Right ventricle myocardium superior (tissue), 1 donor: ENCODE results near the gene ARFIP1. TPM values are rescaled to one million over a fixed set of nuclear protein-coding genes. Genes with fewer than 3 reads are reported as not detected.
"Not testable (repeated sequence)": the region's sequence is repeated elsewhere in the genome, so short reads cannot be mapped to it uniquely, and the experiment has no call there.

Experiments
- ATAC-seq: fragments of 200-7000 bp; cut with Tn5 transposase; one replicate; pipeline ENCODE4 v1.9.1; 2020; ENCODE audit warnings: mild to moderate bottlenecking; ENCODE audit not compliant: poor library complexity
- DNase-seq: peaks from one replicate; pipeline ENCODE4 v3.0.0-alpha.2; 2020
- intact Hi-C: fragments of 100-400 bp; cut with DNase I; formaldehyde crosslinking; loops from one replicate; pipeline ENCODE4 v1.11.2; 2022
- long read RNA-seq: library from polyadenylated mRNA; unstranded; transcript quantifications from one replicate; pipeline ENCODE4 v2.0.0, GENCODE V29; 2021
- total RNA-seq: library from RNA; stranded (reverse); fragmentation: NEBNext Ultra II Directional; extraction: Animal tissue kit (Norgen Biotek cat#: 25700); gene quantifications from one replicate; pipeline ENCODE4 v1.2.1, GENCODE V29; 2021
- donor health status: DM: no; HTN: yes; CAD: no; lungs with severe emphysema.

The ARFIP1 gene
- total RNA-seq, result 10.9 TPM
- long read RNA-seq, transcript ARFIP1-201 (9 exons, 3,111 nt), result major isoform, 17 of 29 reads
- long read RNA-seq, transcript ARFIP1-205 (9 exons, 3,424 nt), result minor isoform, 7 of 29 reads
- long read RNA-seq, partial matches to known transcripts, result 0 of 29 reads
- long read RNA-seq, other reads (novel, unspliced or antisense), result 1 of 29 reads

GRCh38 chr4:152779513-152780266, at the start of gene ARFIP1, which contains the start of gene TIGD4:
Gene ARFIP1, plus strand, starts transcription at chr4:152779954. Its CDS starts 49,680 bp downstream, at chr4:152829634.
Gene TIGD4, minus strand, starts transcription at chr4:152779730. Its CDS starts 8,726 bp downstream, at chr4:152771004.
- intact Hi-C loops, result no loop called here
- ATAC-seq (peak; percentile 99), DNase-seq (peak; percentile 98)

GRCh38 chr4:152731997-152732396, 47.8 kb upstream of the ARFIP1 start:
- intact Hi-C loops, result loop anchor here (10.0 kb wide), 1 partner anchor 87 kb away; no protein-coding TSS in a partner anchor
- no peak for ATAC-seq
- no peak for DNase-seq

GRCh38 chr4:152734015-152734698, 45.6 kb upstream of the ARFIP1 start:
- intact Hi-C loops, result loop anchor here (10.0 kb wide), 1 partner anchor 89 kb away; no protein-coding TSS in a partner anchor
- ATAC-seq (no peak), DNase-seq (no peak)

GRCh38 chr4:152734699-152735050, 45.1 kb upstream of the ARFIP1 start:
- DNase-seq, result no peak
- intact Hi-C loops, result loop anchor here (5.0 to 10.0 kb wide), 2 partner anchors 90 to 232 kb away; no protein-coding TSS in a partner anchor
- ATAC-seq, result no peak

- ATAC-seq (peak; percentile 56), DNase-seq (no peak)
- intact Hi-C loops, result loop anchor here (5.0 to 10.0 kb wide), 2 partner anchors 91 to 233 kb away; no protein-coding TSS in a partner anchor
Measured at GRCh38 chr4:152735396-152735859, 44.3 kb upstream of the ARFIP1 start.

- DNase-seq (no peak), ATAC-seq (no peak)
- intact Hi-C loops, result loop anchor here (5.0 to 10.0 kb wide), 2 partner anchors 91 to 234 kb away; no protein-coding TSS in a partner anchor
Measured at GRCh38 chr4:152735906-152736305, 43.8 kb upstream of the ARFIP1 start.

- ATAC-seq (no peak), DNase-seq (no peak)
- intact Hi-C loops, result loop anchor here (5.0 to 10.0 kb wide), 2 partner anchors 94 to 237 kb away; no protein-coding TSS in a partner anchor
Measured at GRCh38 chr4:152738827-152739226, 40.9 kb upstream of the ARFIP1 start.

GRCh38 chr4:152747444-152747843, 32.3 kb upstream of the ARFIP1 start:
- DNase-seq (no peak), ATAC-seq (no peak)
- intact Hi-C loops, result no loop called here

GRCh38 chr4:152748619-152749018, 31.1 kb upstream of the ARFIP1 start:
- intact Hi-C loops, result no loop called here
- ATAC-seq, result no peak
- no peak for DNase-seq

GRCh38 chr4:152763796-152764195, 16.0 kb upstream of the ARFIP1 start:
- DNase-seq (no peak), ATAC-seq (no peak)
- intact Hi-C loops, result no loop called here

GRCh38 chr4:152765069-152765737, 14.6 kb upstream of the ARFIP1 start:
- intact Hi-C loops, DNase-seq, ATAC-seq: not testable (repeated sequence)

GRCh38 chr4:152771741-152772533, 7.8 kb upstream of the ARFIP1 start:
- ATAC-seq (no peak), DNase-seq (no peak)
- intact Hi-C loops, result no loop called here

- no peak for ATAC-seq
- intact Hi-C loops, result no loop called here
- DNase-seq, result no peak
Measured at GRCh38 chr4:152773339-152773738, 6.4 kb upstream of the ARFIP1 start.

GRCh38 chr4:152773953-152774352, 5.8 kb upstream of the ARFIP1 start:
- intact Hi-C loops, result no loop called here
- ATAC-seq (no peak), DNase-seq (no peak)

- ATAC-seq, result no peak
- DNase-seq, result no peak
- intact Hi-C loops, result no loop called here
Measured at GRCh38 chr4:152776352-152776751, 3.4 kb upstream of the ARFIP1 start.

GRCh38 chr4:152777488-152777887, 2.3 kb upstream of the ARFIP1 start:
- ATAC-seq (no peak), DNase-seq (no peak)
- intact Hi-C loops, result no loop called here

GRCh38 chr4:152778656-152779512, 870 bp upstream of the ARFIP1 start:
- peak; percentile 42 for ATAC-seq
- peak; percentile 50 for DNase-seq
- intact Hi-C loops, result no loop called here
